Duodenal mucosa (tissue), 2 donors: ENCODE results near the gene CST1.
"Not testable (repeated sequence)": the region's sequence is repeated elsewhere in the genome, so short reads cannot be mapped to it uniquely, and the experiment has no call there.

Experiments
- H3K27ac ChIP-seq: one replicate; pipeline ENCODE4 v1.7.0; 2013; ENCODE audit warnings: low read depth, low read length
- H3K27me3 ChIP-seq, 2 donors: one replicate each; pipeline ENCODE4 v1.7.0; 2013; ENCODE audit warnings: low read length in 2 of 2, control low read depth in 1 of 2; ENCODE audit not compliant: insufficient read depth in 2 of 2, control insufficient read depth in 1 of 2
- H3K36me3 ChIP-seq, 2 donors: one replicate each; pipeline ENCODE4 v1.7.0; 2013; ENCODE audit warnings: low read length in 2 of 2, control low read depth in 1 of 2; ENCODE audit not compliant: insufficient read depth in 2 of 2, control insufficient read depth in 1 of 2
- H3K4me1 ChIP-seq, 2 donors: one replicate each; pipeline ENCODE4 v1.7.0; 2013; ENCODE audit warnings: low read length in 2 of 2, control low read depth in 1 of 2; ENCODE audit not compliant: insufficient read depth in 2 of 2, control insufficient read depth in 1 of 2
- H3K4me3 ChIP-seq, 2 donors: one replicate each; pipeline ENCODE4 v1.7.0; 2013; ENCODE audit warnings: low read length in 2 of 2, low read depth in 1 of 2
- H3K9ac ChIP-seq, 2 donors: one replicate each; pipeline ENCODE4 v1.7.0; 2013; ENCODE audit warnings: low read length in 2 of 2, low read depth in 1 of 2
- H3K9me3 ChIP-seq, 2 donors: one replicate each; pipeline ENCODE4 v1.7.0; 2013; ENCODE audit warnings: low read length in 2 of 2, control low read depth in 1 of 2; ENCODE audit not compliant: control insufficient read depth in 1 of 2

CST1 gene

GRCh38 chr20:23756792-23757191 lies 6.1 kb upstream of the CST1 start:
- H3K9ac ChIP-seq, H3K36me3 ChIP-seq, H3K27me3 ChIP-seq, H3K27ac ChIP-seq, H3K4me1 ChIP-seq, H3K9me3 ChIP-seq, H3K4me3 ChIP-seq: not testable (repeated sequence)

GRCh38 chr20:23755131-23755611 lies 4.4 kb upstream of the CST1 start:
- not testable (repeated sequence) for H3K9ac ChIP-seq, H3K27me3 ChIP-seq, H3K36me3 ChIP-seq, H3K4me3 ChIP-seq, H3K9me3 ChIP-seq, H3K4me1 ChIP-seq, H3K27ac ChIP-seq

- H3K9me3 ChIP-seq, result no peaks in the 10 kb centered on the region
- no peak overlapping the region for H3K27ac ChIP-seq
- H3K4me1 ChIP-seq, result no peaks in the 10 kb centered on the region
- H3K27me3 ChIP-seq, result no peaks in the 10 kb centered on the region
- no peak overlapping the region for H3K4me3 ChIP-seq
- no peak overlapping the region for H3K9ac ChIP-seq
- H3K36me3 ChIP-seq, result no peaks in the 10 kb centered on the region
These were observed 4.0 kb upstream of the CST1 start for GRCh38 chr20:23754731-23755130.

- H3K36me3 ChIP-seq, result no peaks in the 10 kb centered on the region
- H3K9me3 ChIP-seq, result no peaks in the 10 kb centered on the region
- H3K4me1 ChIP-seq, result no peaks in the 10 kb centered on the region
- no peak overlapping the region for H3K9ac ChIP-seq
- no peak overlapping the region for H3K27ac ChIP-seq
- no peaks in the 10 kb centered on the region for H3K27me3 ChIP-seq
- no peak overlapping the region for H3K4me3 ChIP-seq
These were observed 2.9 kb upstream of the CST1 start for GRCh38 chr20:23753589-23753988.

GRCh38 chr20:23753194-23753548 lies 2.4 kb upstream of the CST1 start:
- no peaks in the 10 kb centered on the region for H3K4me1 ChIP-seq
- no peaks in the 10 kb centered on the region for H3K9me3 ChIP-seq
- H3K4me3 ChIP-seq, result no peak overlapping the region
- H3K9ac ChIP-seq, result no peak overlapping the region
- H3K27ac ChIP-seq, result no peak overlapping the region
- no peaks in the 10 kb centered on the region for H3K27me3 ChIP-seq
- H3K36me3 ChIP-seq, result no peaks in the 10 kb centered on the region

GRCh38 chr20:23752481-23753193 lies 1.9 kb upstream of the CST1 start:
- no peaks in the 10 kb centered on the region for H3K36me3 ChIP-seq
- H3K27ac ChIP-seq, result no peak overlapping the region
- no peak overlapping the region for H3K9ac ChIP-seq
- no peaks in the 10 kb centered on the region for H3K4me1 ChIP-seq
- no peak overlapping the region for H3K4me3 ChIP-seq
- no peaks in the 10 kb centered on the region for H3K9me3 ChIP-seq
- no peaks in the 10 kb centered on the region for H3K27me3 ChIP-seq

- Histone ChIP-seq H3K27me3 (no peaks in the 10 kb centered on the region), H3K4me1 (no peaks in the 10 kb centered on the region), H3K9me3 (no peaks in the 10 kb centered on the region), H3K9ac (no peak overlapping the region), H3K36me3 (no peaks in the 10 kb centered on the region), H3K27ac (no peak overlapping the region), H3K4me3 (no peak overlapping the region)
These were observed 1.3 kb upstream of the CST1 start for GRCh38 chr20:23752019-23752418.

GRCh38 chr20:23749746-23750145 lies 989 bp downstream of the CST1 start:
- Histone ChIP-seq H3K27me3 (no peaks in the 10 kb centered on the region), H3K27ac (no peak overlapping the region), H3K4me3 (no peak overlapping the region), H3K9me3 (no peaks in the 10 kb centered on the region), H3K36me3 (no peaks in the 10 kb centered on the region), H3K4me1 (no peaks in the 10 kb centered on the region), H3K9ac (no peak overlapping the region)

GRCh38 chr20:23748975-23749374 lies 1.8 kb downstream of the CST1 start:
- not testable (repeated sequence) for H3K27ac ChIP-seq, H3K9ac ChIP-seq, H3K4me1 ChIP-seq, H3K4me3 ChIP-seq, H3K27me3 ChIP-seq, H3K9me3 ChIP-seq, H3K36me3 ChIP-seq

GRCh38 chr20:23747551-23747950 lies 3.2 kb downstream of the CST1 start:
- H3K9me3 ChIP-seq, H3K27ac ChIP-seq, H3K4me3 ChIP-seq, H3K27me3 ChIP-seq, H3K9ac ChIP-seq, H3K4me1 ChIP-seq, H3K36me3 ChIP-seq: not testable (repeated sequence)

- H3K4me3 ChIP-seq, H3K9ac ChIP-seq, H3K36me3 ChIP-seq, H3K4me1 ChIP-seq, H3K27ac ChIP-seq, H3K27me3 ChIP-seq, H3K9me3 ChIP-seq: not testable (repeated sequence)
These were observed 3.6 kb downstream of the CST1 start for GRCh38 chr20:23747092-23747491.
